H1 (cell line): ENCODE measurements around the gene RAPGEF1. TPM values are rescaled to one million over a fixed set of nuclear protein-coding genes. Genes with fewer than 3 reads are reported as not detected.

Source experiments
- CHD7 ChIP-seq: fragments of 300-600 bp; sonication (generic); IDR thresholded peaks from 2 replicates; pipeline ENCODE4 v1.7.1; 2012; ENCODE audit warnings: low read length, moderate library complexity, mild to moderate bottlenecking, inconsistent platforms; ENCODE audit not compliant: insufficient replicate concordance
- JUN ChIP-seq: IDR thresholded peaks from 2 replicates; pipeline ENCODE4 v1.6.1; 2011; ENCODE audit warnings: low read depth, mild to moderate bottlenecking, improper control_type of control experiment, low read length
- MAFK ChIP-seq: IDR thresholded peaks from 2 replicates; pipeline ENCODE4 v1.6.1; 2012; ENCODE audit warnings: low read depth, mild to moderate bottlenecking, improper control_type of control experiment, low read length
- polyA plus RNA-seq, 7 experiments: library from polyadenylated mRNA; depleted of rRNA in 3 of 7; stranded (reverse) in 5 of 7; unstranded in 2 of 7; fragments of >200 nt in 5 of 7; fragments of 200-250 nt in 2 of 7; gene quantifications; 1 replicate in 5 of 7; 2 replicates in 1 of 7; 4 replicates in 1 of 7; pipeline versions ENCODE4 v1.2.1 to v1.2.3, GENCODE V29; 2011 to 2013; ENCODE audit warnings: missing spikeins in 2 of 7, mixed read lengths in 2 of 7
- total RNA-seq: library from RNA; stranded (reverse); fragmentation: NEBNext Ultra II Directional; extraction: Animal tissue kit (Norgen Biotek cat#: 25700); gene quantifications from 2 replicates; pipeline ENCODE4 v1.2.1, GENCODE V29; 2021

Gene RAPGEF1
- total and polyA plus RNA-seq, 2 of the 8 experiments (the other 6 are each of a cell fraction or from before 2014, with no cell fraction given) = 29.7 to 78.9 TPM

- TF ChIP-seq CHD7 = no peak
- no peak for TF ChIP-seq MAFK
- TF ChIP-seq JUN = no peak
- TF ChIP-seq, all 59 proteins: peak for 3
Measured at GRCh38 chr9:131738293-131739132, 1.4 kb downstream of the RAPGEF1 start (continued).
